Body of pancreas (tissue), 4 donors: ENCODE measurements around the gene IL10. TPM values are rescaled to one million over a fixed set of nuclear protein-coding genes. Genes with fewer than 3 reads are reported as not detected.

Experiments
- ATAC-seq: fragments of 150-250 bp; one replicate; pipeline ENCODE4 v1.9.1; 2016
- DNase-seq, 4 donors: peaks; one replicate each; pipeline ENCODE4 v3.0.0-alpha.2; 2019
- H3K27ac ChIP-seq, 4 donors: fragments of 200-600 bp; sonication (generic); 1 replicate in 3 of 4; 2 replicates in 1 of 4; pipeline versions ENCODE4 v1.5.1 to v1.6.1; 2016 to 2019; ENCODE audit warnings: mild to moderate bottlenecking in 1 of 4, mixed read lengths in 1 of 4, moderate library complexity in 1 of 4
- H3K27me3 ChIP-seq, 2 donors: fragments of 200-600 bp; sonication (generic); one replicate each; pipeline ENCODE4 v1.6.0; 2016; ENCODE audit warnings: mild to moderate bottlenecking in 1 of 2
- H3K36me3 ChIP-seq, 2 donors: fragments of 200-600 bp; sonication (generic); replicated peaks in 1 of 2; 2 replicates each; pipeline ENCODE4 v1.5.1; 2016; ENCODE audit warnings: low read depth in 2 of 2; ENCODE audit not compliant: insufficient read depth in 1 of 2
- H3K4me1 ChIP-seq: fragments of 200-600 bp; sonication (generic); one replicate; pipeline ENCODE4 v1.6.0; 2016
- H3K4me3 ChIP-seq, 2 donors: fragments of 200-600 bp; sonication (generic); 1 replicate in 1 of 2; 2 replicates in 1 of 2; pipeline ENCODE4 v1.5.1; 2016 to 2019
- H3K9me3 ChIP-seq, 3 donors: fragments of 200-600 bp; sonication (generic); 1 replicate in 2 of 3; 2 replicates in 1 of 3; pipeline ENCODE4 v1.5.1; 2016
- POLR2A ChIP-seq, 3 donors: fragments of 450-650 bp; IDR thresholded peaks; one replicate each; pipeline ENCODE4 v1.6.1; 2016; ENCODE audit warnings: antibody characterized with exemption in 3 of 3, mild to moderate bottlenecking in 2 of 3
- WGBS, 2 donors: methylation state at CpG; one replicate each; pipeline ENCODE4 v1.1.5; 2017; 5-methylcytosine and 5-hydroxymethylcytosine counted together
- intact Hi-C: fragments of 100-400 bp; cut with DNase I; formaldehyde crosslinking; loops from one replicate; pipeline ENCODE4 v1.15.1; 2023
- total RNA-seq, 2 donors: library from RNA; depleted of rRNA; stranded (reverse); fragments of >200 nt; gene quantifications; one replicate each; pipeline ENCODE4 v1.1.0, GENCODE V29; 2016
- TF ChIP-seq, protein P1 (sequence below), 7 experiments: fragments of 450-650 bp in 4 of 7; fragments of 200-600 bp in 3 of 7; sonication (generic) in 3 of 7; IDR thresholded peaks; one replicate each; pipeline ENCODE4 v1.5.1; 2016 to 2019; ENCODE audit warnings: antibody characterized with exemption in 7 of 7

Gene IL10
- total RNA-seq, 2 donors from 2014 or later = 1.0 TPM; not detected in 1

DNA sequence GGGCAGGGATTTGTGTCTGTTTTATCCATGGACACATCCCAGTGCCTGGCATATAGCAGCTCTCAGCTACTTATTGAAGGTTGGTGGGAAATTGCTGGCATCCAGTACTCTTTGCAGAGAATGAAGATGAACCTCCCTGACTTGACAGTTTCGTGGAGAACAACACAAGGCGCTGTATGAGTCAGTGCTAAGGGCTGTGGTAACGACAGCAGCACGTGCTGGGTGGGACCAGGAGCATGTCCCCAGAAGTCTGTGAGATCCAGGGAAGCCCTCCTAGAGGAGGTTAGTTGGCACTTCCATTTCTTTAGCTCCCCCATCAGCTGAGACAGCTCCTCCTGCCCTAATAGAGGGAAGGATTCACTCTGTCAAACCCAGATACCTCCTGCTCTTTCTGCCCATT, 27.6 kb downstream of the IL10 start:
- intact Hi-C loops = no loop called here
- ATAC-seq = no peak
- DNase-seq = no peak
- no peaks in the 10 kb centered on the region for H3K9me3 ChIP-seq
- WGBS, 2 donors = 65 to 67% methylated on average over 3 to 4 of the region's 4 CpGs
- no peaks in the 10 kb centered on the region for H3K27me3 ChIP-seq
- no peaks in the 10 kb centered on the region for H3K36me3 ChIP-seq
- no peak overlapping the region for H3K4me3 ChIP-seq
- TF ChIP-seq POLR2A (IDR thresholded peaks at IDR 0.05) = no peak
- TF ChIP-seq, protein P1, sequence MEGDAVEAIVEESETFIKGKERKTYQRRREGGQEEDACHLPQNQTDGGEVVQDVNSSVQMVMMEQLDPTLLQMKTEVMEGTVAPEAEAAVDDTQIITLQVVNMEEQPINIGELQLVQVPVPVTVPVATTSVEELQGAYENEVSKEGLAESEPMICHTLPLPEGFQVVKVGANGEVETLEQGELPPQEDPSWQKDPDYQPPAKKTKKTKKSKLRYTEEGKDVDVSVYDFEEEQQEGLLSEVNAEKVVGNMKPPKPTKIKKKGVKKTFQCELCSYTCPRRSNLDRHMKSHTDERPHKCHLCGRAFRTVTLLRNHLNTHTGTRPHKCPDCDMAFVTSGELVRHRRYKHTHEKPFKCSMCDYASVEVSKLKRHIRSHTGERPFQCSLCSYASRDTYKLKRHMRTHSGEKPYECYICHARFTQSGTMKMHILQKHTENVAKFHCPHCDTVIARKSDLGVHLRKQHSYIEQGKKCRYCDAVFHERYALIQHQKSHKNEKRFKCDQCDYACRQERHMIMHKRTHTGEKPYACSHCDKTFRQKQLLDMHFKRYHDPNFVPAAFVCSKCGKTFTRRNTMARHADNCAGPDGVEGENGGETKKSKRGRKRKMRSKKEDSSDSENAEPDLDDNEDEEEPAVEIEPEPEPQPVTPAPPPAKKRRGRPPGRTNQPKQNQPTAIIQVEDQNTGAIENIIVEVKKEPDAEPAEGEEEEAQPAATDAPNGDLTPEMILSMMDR (IDR thresholded peaks at IDR 0.05) = no peak
- no peaks in the 10 kb centered on the region for H3K4me1 ChIP-seq
- no peak overlapping the region for H3K27ac ChIP-seq

DNA sequence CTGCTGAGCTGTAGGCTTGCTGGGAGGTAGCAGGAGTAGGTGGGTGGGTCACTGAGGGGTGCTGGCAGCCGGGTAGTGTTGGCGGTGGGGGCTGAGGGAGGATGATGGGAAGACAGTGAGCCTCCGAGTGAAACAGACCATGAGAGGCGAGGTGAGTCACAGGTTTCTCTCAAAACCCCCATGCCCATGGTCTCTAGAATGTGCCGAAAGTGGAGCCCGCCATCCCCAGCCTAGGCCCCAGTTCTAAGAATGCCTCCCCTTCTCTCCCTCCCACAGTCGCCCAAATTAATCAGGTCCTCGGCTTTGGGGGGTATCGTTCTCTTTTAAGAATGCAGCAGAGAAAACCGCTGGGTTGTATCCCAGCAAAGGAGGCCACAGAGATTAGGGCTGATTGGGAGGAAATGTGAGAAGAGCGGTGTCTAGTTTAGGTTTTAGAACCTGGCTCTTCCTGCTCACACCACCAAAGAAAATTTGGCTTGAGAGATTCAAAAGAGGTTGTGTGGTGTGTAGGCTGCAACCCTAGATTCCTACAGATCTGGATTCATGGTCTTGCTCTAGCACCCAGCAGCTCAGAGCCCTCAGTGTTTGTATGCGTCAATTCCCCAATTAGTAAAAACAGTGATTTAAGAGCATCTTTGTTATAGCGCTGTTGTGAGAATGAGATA, 29.4 kb downstream of the IL10 start:
- no peak for TF ChIP-seq POLR2A (IDR thresholded peaks at IDR 0.05)
- TF ChIP-seq, protein P1 (IDR thresholded peaks at IDR 0.05) = no peak
- H3K27me3 ChIP-seq = no peaks in the 10 kb centered on the region
- DNase-seq (no peak), ATAC-seq (no peak)
- H3K36me3 ChIP-seq = no peaks in the 10 kb centered on the region
- H3K4me1 ChIP-seq = peaks cover 13% of the 10 kb centered on the region
- WGBS, 2 donors = 70 to 71% methylated on average over 13 of the region's 13 CpGs
- no peaks in the 10 kb centered on the region for H3K9me3 ChIP-seq
- no peak overlapping the region for H3K27ac ChIP-seq
- intact Hi-C loops = no loop called here
- H3K4me3 ChIP-seq = no peak overlapping the region

DNA sequence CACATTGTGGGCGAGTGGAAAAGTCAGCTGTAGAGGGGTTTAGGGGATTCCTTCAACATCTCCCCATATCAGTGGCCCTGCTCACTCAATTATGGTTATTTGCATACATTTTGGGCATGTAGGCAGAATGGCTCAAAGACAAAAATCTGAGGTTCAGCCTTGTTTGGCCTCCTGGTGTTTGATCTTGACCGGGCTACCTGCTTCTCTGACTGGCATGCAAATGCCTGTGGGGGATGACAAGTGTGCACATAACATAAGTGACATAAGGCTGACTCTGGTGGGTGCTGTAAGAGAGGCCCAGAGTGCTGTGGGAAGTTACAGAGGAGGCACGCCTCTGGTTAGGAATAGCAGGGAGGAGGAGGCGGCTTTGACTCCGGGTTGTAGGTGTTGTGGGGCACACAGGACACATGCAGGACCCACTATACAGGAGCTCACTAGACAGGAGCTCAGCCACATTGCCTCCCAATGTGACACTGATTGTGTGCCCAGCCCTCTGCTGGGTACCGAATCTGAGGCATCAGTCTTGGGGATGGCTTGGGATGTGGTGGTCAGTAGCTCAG, 31.1 kb downstream of the IL10 start:
- DNase-seq (no peak), ATAC-seq (no peak)
- no peaks in the 10 kb centered on the region for H3K9me3 ChIP-seq
- H3K27me3 ChIP-seq = no peaks in the 10 kb centered on the region
- no peaks in the 10 kb centered on the region for H3K36me3 ChIP-seq
- intact Hi-C loops = no loop called here
- H3K4me1 ChIP-seq = peaks cover 24% of the 10 kb centered on the region
- no peak overlapping the region for H3K27ac ChIP-seq
- WGBS, 2 donors = 80 to 85% methylated on average over 4 to 6 of the region's 6 CpGs
- H3K4me3 ChIP-seq = no peak overlapping the region
- TF ChIP-seq, protein P1 (IDR thresholded peaks at IDR 0.05) = no peak
- TF ChIP-seq POLR2A (IDR thresholded peaks at IDR 0.05) = no peak

DNA sequence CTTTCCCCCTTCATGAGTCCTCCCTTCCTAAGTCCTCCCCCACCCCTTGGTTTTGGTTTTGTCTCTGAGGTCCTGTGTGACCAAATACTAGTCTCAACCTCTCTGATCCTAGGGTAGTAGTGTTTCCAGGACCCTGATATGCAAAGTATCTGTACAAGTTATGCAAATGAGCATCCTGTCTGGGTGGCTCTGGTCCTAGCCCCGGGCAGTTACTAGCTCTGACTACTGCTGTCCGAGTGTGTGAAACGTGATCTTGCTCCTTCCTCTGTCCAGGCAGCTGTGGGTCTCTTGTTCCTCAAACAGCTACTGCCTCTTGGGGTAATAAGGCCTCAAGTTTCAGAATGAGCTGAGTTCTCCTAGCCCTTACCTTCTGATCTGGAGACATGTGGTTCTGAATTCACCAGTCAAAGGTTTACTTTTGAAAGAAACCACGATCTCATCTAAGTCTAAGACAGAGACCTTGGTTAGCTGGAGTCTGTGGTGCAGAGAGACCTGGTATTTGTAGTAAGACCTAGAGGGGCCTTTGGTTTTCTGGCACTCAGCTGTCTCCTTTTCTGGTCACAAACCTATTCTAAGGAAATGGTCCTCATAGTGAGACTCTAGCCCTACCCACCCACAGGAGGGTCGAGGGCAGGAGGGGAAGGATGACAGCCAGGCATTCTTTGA, 32.8 kb downstream of the IL10 start:
- TF ChIP-seq, protein P1 (IDR thresholded peaks at IDR 0.05) = no peak
- no peak for TF ChIP-seq POLR2A (IDR thresholded peaks at IDR 0.05)
- intact Hi-C loops = no loop called here
- no peak for ATAC-seq
- Histone ChIP-seq H3K27me3 (no peaks in the 10 kb centered on the region), H3K36me3 (no peaks in the 10 kb centered on the region), H3K4me1 (peaks cover 24% of the 10 kb centered on the region), H3K27ac (no peak overlapping the region), H3K4me3 (no peak overlapping the region), H3K9me3 (no peaks in the 10 kb centered on the region)
- 48 to 59% methylated on average over 5 of the region's 5 CpGs for WGBS, 2 donors
- DNase-seq = peak in 1 of 4 donors; percentile 46
